Colonic mucosa (tissue), 4 donors: Measurements from ENCODE around the gene RAPGEF6. TPM values are rescaled to one million over a fixed set of nuclear protein-coding genes. Genes with fewer than 3 reads are reported as not detected.

Source experiments
- DNase-seq: peaks from one replicate; pipeline ENCODE4 v3.0.0-alpha.2; 2020
- H3K27ac ChIP-seq: fragments of 200-600 bp; one replicate; pipeline ENCODE4 v1.8.0; 2021
- H3K27me3 ChIP-seq: fragments of 200-600 bp; one replicate; pipeline ENCODE4 v1.8.0; 2021
- H3K36me3 ChIP-seq: fragments of 200-600 bp; one replicate; pipeline ENCODE4 v1.8.0; 2021
- H3K4me1 ChIP-seq: fragments of 200-600 bp; one replicate; pipeline ENCODE4 v1.8.0; 2021; ENCODE audit warnings: mild to moderate bottlenecking
- H3K4me3 ChIP-seq: fragments of 200-600 bp; one replicate; pipeline ENCODE4 v1.8.0; 2021
- H3K9ac ChIP-seq, 2 donors: one replicate each; pipeline ENCODE4 v1.7.0; 2013; ENCODE audit warnings: control low read depth in 2 of 2, low read depth in 2 of 2, low read length in 2 of 2
- H3K9me3 ChIP-seq: fragments of 200-600 bp; one replicate; pipeline ENCODE4 v1.8.0; 2021
- CTCF ChIP-seq: fragments of 200-600 bp; IDR thresholded peaks from one replicate; pipeline ENCODE4 v1.8.0; 2022; ENCODE audit warnings: antibody characterized with exemption, mild to moderate bottlenecking
- intact Hi-C: fragments of 100-400 bp; cut with DNase I; formaldehyde crosslinking; loops from one replicate; pipeline ENCODE4 v1.14.1; 2022
- total RNA-seq, 2 donors: library from RNA; stranded (reverse); fragmentation: NEBNext Ultra II Directional in 1 of 2; extraction: Animal tissue kit (Norgen Biotek cat#: 25700) in 1 of 2; gene quantifications; one replicate each; pipeline ENCODE4 v1.2.1, GENCODE V29; 2021
- donor health status: healthy.
- donor health status: DM: no; HTN: no; CAD: no.
- donor health status: DM: no; HTN: no; CAD: no.

Gene RAPGEF6
- total RNA-seq, 2 donors from 2014 or later = 14.9 to 16.2 TPM

- Histone ChIP-seq H3K36me3 (no peaks in the 10 kb centered on the region), H3K9me3 (no peaks in the 10 kb centered on the region), H3K27ac (no peak overlapping the region), H3K9ac (no peak overlapping the region), H3K4me1 (no peaks in the 10 kb centered on the region), H3K4me3 (no peak overlapping the region), H3K27me3 (no peaks in the 10 kb centered on the region)
- no peak for TF ChIP-seq CTCF
- intact Hi-C loops = no loop called here
- DNase-seq = no peak
Observed at GRCh38 chr5:131460867-131461572, 174.0 kb downstream of the RAPGEF6 start.

- intact Hi-C loops = no loop called here
- no peak overlapping the region for H3K4me3 ChIP-seq
- H3K27ac ChIP-seq = no peak overlapping the region
- H3K9ac ChIP-seq = no peak overlapping the region
- H3K36me3 ChIP-seq = no peaks in the 10 kb centered on the region
- H3K9me3 ChIP-seq = no peaks in the 10 kb centered on the region
- no peak for TF ChIP-seq CTCF
- no peaks in the 10 kb centered on the region for H3K4me1 ChIP-seq
- no peak for DNase-seq
- H3K27me3 ChIP-seq = no peaks in the 10 kb centered on the region
Observed at GRCh38 chr5:131460133-131460532, 174.9 kb downstream of the RAPGEF6 start.

GRCh38 chr5:131459216-131459615 is 175.8 kb downstream of the RAPGEF6 start:
- Histone ChIP-seq H3K27ac (no peak overlapping the region), H3K9me3 (no peaks in the 10 kb centered on the region), H3K9ac (no peak overlapping the region), H3K36me3 (no peaks in the 10 kb centered on the region), H3K4me1 (no peaks in the 10 kb centered on the region), H3K27me3 (no peaks in the 10 kb centered on the region), H3K4me3 (no peak overlapping the region)
- DNase-seq = no peak
- no peak for TF ChIP-seq CTCF
- intact Hi-C loops = no loop called here

- Histone ChIP-seq H3K36me3 (no peaks in the 10 kb centered on the region), H3K27me3 (no peaks in the 10 kb centered on the region), H3K4me3 (no peak overlapping the region), H3K9ac (no peak overlapping the region), H3K9me3 (no peaks in the 10 kb centered on the region), H3K4me1 (no peaks in the 10 kb centered on the region), H3K27ac (no peak overlapping the region)
- intact Hi-C loops = no loop called here
- no peak for DNase-seq
- no peak for TF ChIP-seq CTCF
Observed at GRCh38 chr5:131457193-131457592, 177.8 kb downstream of the RAPGEF6 start.

GRCh38 chr5:131450941-131451340 is 184.1 kb downstream of the RAPGEF6 start:
- H3K27me3 ChIP-seq = no peaks in the 10 kb centered on the region
- H3K9me3 ChIP-seq = no peaks in the 10 kb centered on the region
- H3K9ac ChIP-seq = no peak overlapping the region
- no peak overlapping the region for H3K27ac ChIP-seq
- no peak for TF ChIP-seq CTCF
- intact Hi-C loops = no loop called here
- H3K36me3 ChIP-seq = peaks cover 6% of the 10 kb centered on the region
- H3K4me3 ChIP-seq = no peak overlapping the region
- H3K4me1 ChIP-seq = no peaks in the 10 kb centered on the region
- DNase-seq = no peak
